AG04450 (cell line): Measurements from ENCODE around the gene STK33. TPM values are rescaled to one million over a fixed set of nuclear protein-coding genes. Genes with fewer than 3 reads are reported as not detected.

Experiments used
- CTCF ChIA-PET: fragments of 300-600, 350-600 bp; formaldehyde crosslinking; extraction: SDS; loops from one replicate; lab custom pipeline; 2022; ENCODE audit warnings: antibody characterized with exemption, inconsistent platforms; lab: Charles Lee
- POLR2A ChIA-PET: fragments of 350-600 bp; formaldehyde crosslinking; extraction: SDS; loops from one replicate; lab custom pipeline; 2021; ENCODE audit warnings: antibody characterized with exemption, inconsistent platforms; lab: Yijun Ruan, JAX
- DNase-seq: peaks from one replicate; pipeline ENCODE4 v3.0.0-alpha.2; 2011; ENCODE audit warnings: low read depth, low spot score
- H3K27ac ChIP-seq: one replicate; pipeline ENCODE4 v1.5.1; 2012; ENCODE audit warnings: low read depth, low read length, control low read depth
- H3K27me3 ChIP-seq: one replicate; pipeline ENCODE4 v1.6.0; 2012; ENCODE audit warnings: low read length; ENCODE audit not compliant: control insufficient read depth, insufficient read depth
- H3K4me3 ChIP-seq: 2 replicates; pipeline ENCODE4 v1.5.1; 2011; ENCODE audit warnings: mild to moderate bottlenecking, low read depth, low read length, control low read depth
- H3K9me3 ChIP-seq: 2 replicates; pipeline ENCODE4 v1.5.1; 2012; ENCODE audit warnings: low read length; ENCODE audit not compliant: control insufficient read depth, insufficient read depth
- CTCF ChIP-seq: IDR thresholded peaks from 2 replicates; pipeline ENCODE4 v1.5.1; 2011; ENCODE audit warnings: low read depth, low read length, control low read depth, inconsistent platforms
- polyA plus RNA-seq: library from polyadenylated mRNA; depleted of rRNA; stranded (reverse); fragments of >200 nt; gene quantifications from 2 replicates; pipeline ENCODE4 v1.2.3, GENCODE V29; 2011

The STK33 gene
- polyA plus RNA-seq, 1 experiment = 8.3 TPM

- Histone ChIP-seq H3K27me3 (no peaks in the 10 kb centered on the region), H3K9me3 (no peaks in the 10 kb centered on the region), H3K27ac (no peak overlapping the region), H3K4me3 (no peak overlapping the region)
- ChIA-PET CTCF (no interaction called here), POLR2A (no interaction called here)
- no peak for TF ChIP-seq CTCF
- DNase-seq = no peak
Measured at GRCh38 chr11:8573777-8574176, 20.3 kb downstream of the STK33 start.

- ChIA-PET CTCF (interaction anchor here (0.7 to 5.2 kb wide), 25 partner anchors 9 to 561 kb away, joined by 3 to 69 read pairs (median 4); partner anchors contain the start of gene LMO1), POLR2A (interaction anchor here (1.1 to 1.5 kb wide), 2 partner anchors 121 to 304 kb away, joined by 3 read pairs; partner anchors contain the start of gene LMO1)
- no peak overlapping the region for H3K4me3 ChIP-seq
- H3K27me3 ChIP-seq = no peaks in the 10 kb centered on the region
- H3K27ac ChIP-seq = no peak overlapping the region
- no peaks in the 10 kb centered on the region for H3K9me3 ChIP-seq
- no peak for TF ChIP-seq CTCF
- DNase-seq = no peak
Measured at GRCh38 chr11:8567602-8568198, 26.3 kb downstream of the STK33 start.

GRCh38 chr11:8566613-8567210 lies 27.3 kb downstream of the STK33 start:
- no peak overlapping the region for H3K27ac ChIP-seq
- H3K9me3 ChIP-seq = no peaks in the 10 kb centered on the region
- no peak overlapping the region for H3K4me3 ChIP-seq
- POLR2A ChIA-PET = interaction anchor here (1.1 to 1.5 kb wide), 2 partner anchors 122 to 303 kb away, joined by 3 read pairs; partner anchors contain the start of gene LMO1
- TF ChIP-seq CTCF = peak; percentile 64
- no peaks in the 10 kb centered on the region for H3K27me3 ChIP-seq
- no peak for DNase-seq
- CTCF ChIA-PET = interaction anchor here (0.6 to 5.2 kb wide), 36 partner anchors 8 to 560 kb away, joined by 3 to 69 read pairs (median 4); partner anchors contain the start of gene LMO1

- POLR2A ChIA-PET = no interaction called here
- TF ChIP-seq CTCF = no peak
Measured at GRCh38 chr11:8564526-8564925, 29.5 kb downstream of the STK33 start.

GRCh38 chr11:8561461-8561860 lies 32.6 kb downstream of the STK33 start:
- Histone ChIP-seq H3K9me3 (no peaks in the 10 kb centered on the region), H3K4me3 (no peak overlapping the region), H3K27me3 (no peaks in the 10 kb centered on the region), H3K27ac (no peak overlapping the region)
- CTCF ChIA-PET = no interaction called here
- POLR2A ChIA-PET = no interaction called here
- no peak for DNase-seq
- TF ChIP-seq CTCF = no peak

More at GRCh38 chr11:8564526-8564925, 29.5 kb downstream of the STK33 start:
- DNase-seq = no peak
- CTCF ChIA-PET = interaction anchor here (0.9 to 5.2 kb wide), 5 partner anchors 12 to 558 kb away, joined by 3 to 69 read pairs (median 4); no protein-coding TSS in a partner anchor
- Histone ChIP-seq H3K4me3 (no peak overlapping the region), H3K9me3 (no peaks in the 10 kb centered on the region), H3K27me3 (no peaks in the 10 kb centered on the region), H3K27ac (no peak overlapping the region)
